ENCODE results near the gene TRAK2.
"Not testable (repeated sequence)": the region's sequence is repeated elsewhere in the genome, so short reads cannot be mapped to it uniquely, and the experiment has no call there.

TRAK2 gene

DNA sequence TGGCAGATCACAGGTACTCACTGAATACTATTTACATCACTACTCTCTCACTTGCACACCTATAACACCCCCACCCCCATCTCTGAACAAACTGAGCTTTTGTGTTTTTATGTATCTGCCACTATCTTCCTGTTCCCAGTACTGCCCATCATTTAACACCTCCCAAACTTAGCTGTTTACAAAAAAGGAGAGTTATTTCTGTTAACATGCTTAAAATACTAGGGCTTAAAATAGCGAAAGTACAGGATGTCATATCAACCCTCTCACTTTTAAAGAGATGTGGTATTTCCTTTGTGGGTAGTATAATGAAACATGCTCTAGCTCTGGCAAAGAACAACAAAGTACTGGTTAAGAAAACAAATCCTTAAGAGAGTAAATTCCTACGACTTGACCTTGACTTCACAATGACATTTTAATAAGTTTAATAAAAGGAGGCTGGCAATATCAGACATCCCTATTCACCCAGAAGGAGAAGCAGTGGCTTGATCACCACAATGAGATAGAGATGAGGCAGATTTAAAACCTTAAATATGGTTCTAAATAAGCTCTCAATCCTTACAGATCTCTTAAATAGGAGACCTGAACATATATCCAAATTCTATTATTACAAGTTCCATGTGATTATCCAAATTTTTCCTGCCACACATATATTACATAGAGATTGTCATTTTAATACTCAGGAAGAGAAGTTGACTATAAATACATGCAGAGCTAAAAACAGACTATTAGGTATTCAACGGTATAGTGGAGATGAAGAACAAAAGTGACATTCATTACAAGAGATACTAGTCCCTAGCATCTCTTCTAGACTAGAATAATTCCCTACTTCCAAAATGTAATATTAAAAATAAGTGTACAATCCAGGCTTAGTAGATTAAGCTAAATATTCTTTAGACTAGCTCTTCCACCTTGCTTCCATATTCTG, 36.9 kb downstream of the TRAK2 start:
- no peak for DNase-seq

DNA sequence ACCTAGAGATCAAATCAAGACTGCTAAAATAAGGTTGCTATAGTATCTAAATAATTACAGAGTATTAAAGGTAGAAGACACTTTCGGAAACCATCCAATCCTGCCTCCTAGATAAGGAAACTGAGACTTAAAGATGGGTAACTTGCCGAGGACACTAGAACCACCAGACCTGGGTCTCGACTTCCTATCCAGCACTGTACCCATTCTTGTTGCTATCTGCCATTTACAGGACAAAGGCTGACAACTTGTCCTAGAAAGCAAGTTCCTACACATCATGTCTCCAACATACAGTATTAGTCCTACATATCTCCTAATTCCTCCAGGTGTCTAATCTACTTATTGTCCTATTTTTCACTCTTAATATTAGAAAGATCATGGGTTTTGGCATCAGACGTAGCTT, 37.7 kb downstream of the TRAK2 start:
- no peak for DNase-seq

- DNase-seq: no peak
These were observed 38.1 kb downstream of the TRAK2 start for GRCh38 chr2:201413143-201413542.

- DNase-seq: no peak
These were observed 39.8 kb downstream of the TRAK2 start for GRCh38 chr2:201411421-201411820.

GRCh38 chr2:201408931-201409330, 42.3 kb downstream of the TRAK2 start:
- DNase-seq: no peak

DNA sequence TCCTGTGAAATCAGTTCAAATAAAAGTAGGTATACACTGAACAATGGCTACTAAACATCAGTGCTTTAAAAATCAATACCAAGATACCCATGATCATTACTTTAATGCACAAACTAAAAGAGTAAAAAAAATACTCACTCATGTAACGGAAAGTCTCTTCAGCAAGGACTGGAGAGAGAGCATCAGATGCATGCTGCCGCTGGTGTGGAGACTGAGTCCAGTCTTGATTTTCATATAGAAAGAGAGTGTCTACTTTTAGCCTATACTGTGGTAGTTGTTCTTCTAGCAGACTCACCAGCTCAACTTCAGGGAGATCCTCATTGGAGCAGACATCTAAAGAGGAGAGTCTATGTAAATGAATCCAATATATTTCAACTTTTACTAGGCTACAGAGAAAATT, 44.0 kb downstream of the TRAK2 start:
- no peak for DNase-seq

DNA sequence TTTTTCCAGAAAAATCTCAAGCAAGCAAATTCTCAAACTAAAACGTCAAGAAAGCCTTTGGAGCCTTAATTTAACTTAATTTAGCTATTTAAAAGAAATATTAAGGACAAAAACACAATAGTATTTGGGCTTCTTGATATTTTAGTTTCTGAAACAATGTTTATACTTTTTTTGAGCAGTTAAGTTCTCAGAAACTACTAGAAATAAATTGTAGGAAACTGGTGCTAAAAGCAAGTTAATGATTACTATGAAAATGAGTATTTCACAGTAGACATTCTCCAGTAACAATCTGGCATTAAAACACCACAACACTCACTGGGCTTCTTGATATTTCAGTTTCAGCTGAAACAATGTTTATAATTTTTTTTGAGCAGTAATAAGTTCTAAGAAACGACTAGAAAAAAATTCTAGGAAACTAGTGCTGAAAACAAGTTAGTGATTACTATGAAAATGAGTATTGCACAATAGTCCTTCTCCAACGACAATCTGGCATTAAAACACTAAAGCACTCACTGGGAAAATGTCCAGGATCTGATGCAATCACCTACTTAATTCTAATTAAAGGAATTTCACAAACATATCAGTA, 45.1 kb downstream of the TRAK2 start:
- no peak for DNase-seq

DNA sequence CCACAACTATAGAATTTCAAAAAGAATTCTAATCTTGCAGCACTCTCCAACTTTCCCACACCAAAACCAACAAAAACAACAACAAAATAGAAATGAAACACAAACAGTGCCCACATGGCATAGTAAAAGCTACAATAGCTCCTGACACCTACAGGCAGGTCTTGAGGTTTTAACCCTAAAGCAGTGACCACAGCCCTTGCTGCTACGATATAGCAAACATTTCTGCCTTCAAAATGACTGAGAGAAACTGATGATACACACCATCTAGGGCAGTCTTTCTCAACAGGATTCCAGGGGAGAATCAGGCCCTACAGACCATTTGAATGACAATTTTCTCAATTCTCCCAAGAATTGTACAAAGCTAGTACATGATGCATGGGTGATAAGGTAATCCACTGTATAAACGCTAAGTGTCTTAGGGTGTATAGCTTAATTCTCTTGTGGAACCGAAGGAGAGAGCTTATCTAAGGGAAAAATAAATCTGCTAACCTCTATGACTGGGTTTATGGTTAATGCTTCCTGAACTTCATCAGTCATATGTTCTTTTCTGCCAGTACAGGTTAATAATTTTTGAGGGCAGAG, 46.5 kb downstream of the TRAK2 start:
- DNase-seq: no peak

DNA sequence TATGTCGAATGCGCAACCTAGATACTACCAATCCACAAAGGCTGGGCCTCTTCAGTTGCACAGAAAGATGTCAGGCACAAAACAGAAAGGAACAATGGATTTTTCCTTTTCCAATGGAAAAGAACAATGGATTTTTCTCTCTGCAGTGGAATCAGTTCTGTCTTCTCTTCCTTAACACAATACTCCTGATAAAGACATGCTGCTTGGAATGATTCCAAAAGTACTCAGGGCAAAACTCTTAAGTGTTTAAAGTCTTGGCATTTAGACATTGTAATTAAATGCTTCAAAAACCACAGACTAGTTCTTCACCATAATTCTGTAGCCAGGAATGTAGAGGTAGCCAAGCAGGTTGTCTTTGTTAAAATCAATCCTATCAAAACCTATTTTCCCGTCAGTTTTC, 47.4 kb downstream of the TRAK2 start:
- no peak for DNase-seq

GRCh38 chr2:201402651-201403562, 48.4 kb downstream of the TRAK2 start:
- DNase-seq: no peak

- no peak for DNase-seq
These were observed 49.4 kb downstream of the TRAK2 start for GRCh38 chr2:201401815-201402214.

DNA sequence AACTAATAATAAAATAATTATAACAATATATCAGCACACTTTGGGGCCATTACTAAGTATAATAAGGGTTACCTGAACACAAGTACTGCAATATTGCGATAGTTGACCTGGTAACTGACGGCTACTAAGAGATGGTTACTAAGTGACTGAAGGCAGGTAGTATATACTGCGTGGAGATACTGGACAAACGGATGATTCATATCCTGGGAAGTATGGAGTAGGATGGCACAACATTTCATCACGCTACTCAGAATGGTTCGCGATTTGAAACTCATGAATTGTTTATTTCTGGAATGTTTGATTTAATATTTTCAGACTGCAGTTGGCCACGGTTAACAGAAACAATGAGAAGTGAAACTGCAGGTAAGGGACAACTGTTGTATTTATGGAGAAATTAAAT, 54.7 kb downstream of the TRAK2 start:
- no peak for DNase-seq

GRCh38 chr2:201383136-201383535, 68.1 kb downstream of the TRAK2 start:
- DNase-seq: no peak

- no peak for DNase-seq
These were observed 72.5 kb downstream of the TRAK2 start for GRCh38 chr2:201378496-201379397.

- DNase-seq: no peak
These were observed 74.0 kb downstream of the TRAK2 start for GRCh38 chr2:201377218-201377617.

DNA sequence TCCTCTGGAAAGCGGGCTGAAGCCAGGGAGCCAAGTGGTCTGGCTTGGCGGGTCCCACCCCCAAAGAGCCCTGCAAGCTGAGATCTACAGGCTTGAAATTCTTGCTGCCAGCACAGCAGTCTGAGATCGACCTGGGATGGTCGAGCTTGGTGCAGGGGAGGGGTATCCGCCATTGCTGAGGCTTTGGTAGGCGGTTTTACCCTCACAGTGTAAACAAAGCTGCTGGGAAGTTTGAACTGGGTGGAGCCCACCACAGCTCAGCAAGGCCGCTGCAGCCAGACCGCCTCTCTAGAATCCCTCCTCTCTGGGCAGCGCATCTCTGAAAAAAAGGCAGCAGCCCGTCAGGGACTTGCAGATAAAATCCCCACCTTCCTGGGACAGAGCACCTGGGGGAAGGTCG, 81.5 kb downstream of the TRAK2 start:
- no peak for DNase-seq

- not testable (repeated sequence) for DNase-seq
These were observed 81.9 kb downstream of the TRAK2 start for GRCh38 chr2:201369318-201369717.

DNA sequence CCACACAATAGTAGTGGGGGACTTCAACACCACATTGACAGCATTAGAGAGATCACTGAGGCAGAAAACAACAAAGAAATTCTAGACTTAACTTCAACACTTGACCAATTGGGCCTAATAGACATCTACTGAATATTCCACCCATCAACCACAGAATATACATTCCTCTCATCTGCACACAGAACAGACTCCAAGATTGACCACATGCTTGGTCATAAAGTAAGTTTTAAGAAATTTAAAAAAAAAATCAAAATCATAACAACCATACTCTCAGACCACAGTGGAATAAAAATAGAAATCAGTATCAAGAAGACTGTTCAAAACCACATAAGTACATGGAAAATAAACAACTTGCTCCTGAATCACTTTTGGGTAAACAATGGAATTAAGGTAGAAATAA, 85.1 kb downstream of the TRAK2 start:
- no peak for DNase-seq

- peak; percentile 47 for DNase-seq
These were observed 87.2 kb downstream of the TRAK2 start for GRCh38 chr2:201363857-201364560.

DNA sequence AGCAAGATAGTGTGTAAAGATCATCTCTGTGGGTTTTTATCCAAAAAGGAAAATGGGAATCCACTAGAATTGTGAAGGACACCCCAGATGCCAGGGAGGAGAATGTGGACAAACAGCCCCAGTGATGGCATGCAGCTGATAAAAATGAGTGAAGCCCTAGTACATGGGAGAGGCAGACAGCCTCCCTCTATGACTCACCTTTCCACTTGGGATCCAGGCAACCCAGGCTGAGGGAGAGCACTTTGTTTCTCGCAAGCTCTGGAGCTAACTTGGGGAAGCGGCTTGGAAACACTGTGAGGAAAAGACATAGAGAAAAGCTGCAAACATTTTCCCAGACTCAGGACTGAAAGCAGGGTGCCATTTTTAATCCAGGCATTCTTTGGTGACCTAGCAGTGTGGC, 88.9 kb downstream of the TRAK2 start:
- no peak for DNase-seq

GRCh38 chr2:201361078-201361733, 90.1 kb downstream of the TRAK2 start:
- no peak for DNase-seq
